AG04450 (cell line): ENCODE measurements around the gene TTC9C. TPM values are rescaled to one million over a fixed set of nuclear protein-coding genes. Genes with fewer than 3 reads are reported as not detected.

Source experiments
- CTCF ChIA-PET: fragments of 300-600, 350-600 bp; formaldehyde crosslinking; extraction: SDS; loops from one replicate; lab custom pipeline; 2022; ENCODE audit warnings: antibody characterized with exemption, inconsistent platforms; lab: Charles Lee
- POLR2A ChIA-PET: fragments of 350-600 bp; formaldehyde crosslinking; extraction: SDS; loops from one replicate; lab custom pipeline; 2021; ENCODE audit warnings: antibody characterized with exemption, inconsistent platforms; lab: Yijun Ruan, JAX
- DNase-seq: peaks from one replicate; pipeline ENCODE4 v3.0.0-alpha.2; 2011; ENCODE audit warnings: low read depth, low spot score
- H3K27ac ChIP-seq: one replicate; pipeline ENCODE4 v1.5.1; 2012; ENCODE audit warnings: low read depth, low read length, control low read depth
- H3K27me3 ChIP-seq: one replicate; pipeline ENCODE4 v1.6.0; 2012; ENCODE audit warnings: low read length; ENCODE audit not compliant: control insufficient read depth, insufficient read depth
- H3K4me3 ChIP-seq: 2 replicates; pipeline ENCODE4 v1.5.1; 2011; ENCODE audit warnings: mild to moderate bottlenecking, low read depth, low read length, control low read depth
- H3K9me3 ChIP-seq: 2 replicates; pipeline ENCODE4 v1.5.1; 2012; ENCODE audit warnings: low read length; ENCODE audit not compliant: control insufficient read depth, insufficient read depth
- CTCF ChIP-seq: IDR thresholded peaks from 2 replicates; pipeline ENCODE4 v1.5.1; 2011; ENCODE audit warnings: low read depth, low read length, control low read depth, inconsistent platforms
- polyA plus RNA-seq: library from polyadenylated mRNA; depleted of rRNA; stranded (reverse); fragments of >200 nt; gene quantifications from 2 replicates; pipeline ENCODE4 v1.2.3, GENCODE V29; 2011

TTC9C gene
- polyA plus RNA-seq, 1 experiment = 32.5 TPM

DNA sequence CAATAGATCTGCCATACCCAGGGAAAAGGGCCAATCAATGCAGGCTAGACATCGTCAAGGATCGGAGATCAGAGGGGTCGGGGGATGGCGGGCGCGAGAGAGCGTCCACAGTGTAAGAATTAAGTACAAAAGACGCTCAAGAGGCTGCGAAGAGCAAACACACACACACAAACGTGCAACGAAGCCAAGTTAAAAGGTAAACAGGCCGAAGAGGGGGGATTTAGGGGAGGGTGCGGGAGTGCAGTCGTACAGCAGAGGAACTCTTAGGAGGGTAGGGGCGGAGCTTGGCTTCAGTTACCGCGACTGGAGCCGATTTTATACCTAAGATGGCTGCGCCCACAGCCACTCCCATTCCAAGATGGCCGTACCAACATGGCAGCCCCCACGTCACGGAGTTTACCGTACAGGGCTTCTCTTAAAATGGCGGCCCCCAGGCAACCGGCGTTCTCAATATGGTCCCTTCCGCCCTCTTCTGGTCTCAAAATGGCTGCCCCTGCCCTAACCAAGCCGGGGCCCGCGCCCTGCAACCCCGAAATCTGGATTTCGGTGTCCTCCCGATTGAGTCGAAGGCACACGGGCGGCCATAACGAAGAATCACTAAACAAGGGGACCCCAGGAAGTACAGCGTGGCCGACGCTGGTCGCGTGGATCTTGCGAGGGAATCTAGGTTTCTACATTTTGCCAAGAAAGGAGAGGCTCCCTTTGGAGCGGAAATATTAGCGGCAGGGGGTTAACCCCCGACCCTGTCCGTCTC lies 18.9 kb upstream of the TTC9C start:
- TF ChIP-seq CTCF = no peak
- ChIA-PET CTCF (interaction anchor here (0.5 to 1.3 kb wide), 2 partner anchors 12 to 17 kb away, joined by 3 to 4 read pairs; no protein-coding TSS in a partner anchor), POLR2A (interaction anchor here (0.6 to 2.7 kb wide), 6 partner anchors 18 to 171 kb away, joined by 3 to 17 read pairs (median 9); partner anchors contain the start of genes C11orf98, CSKMT, HNRNPUL2 and LRRN4CL)
- H3K4me3 ChIP-seq = peak overlapping the region; percentile 52
- H3K27me3 ChIP-seq = no peaks in the 10 kb centered on the region
- H3K27ac ChIP-seq = peak overlapping the region; percentile 91
- no peaks in the 10 kb centered on the region for H3K9me3 ChIP-seq
- DNase-seq = peak; percentile 93

- DNase-seq = no peak
- Histone ChIP-seq H3K9me3 (no peaks in the 10 kb centered on the region), H3K4me3 (peak overlapping the region; percentile 52), H3K27me3 (no peaks in the 10 kb centered on the region), H3K27ac (peak overlapping the region; percentile 91)
- ChIA-PET CTCF (interaction anchor here (0.5 kb wide), 1 partner anchor 12 kb away, joined by 3 read pairs; no protein-coding TSS in a partner anchor), POLR2A (interaction anchor here (1.0 to 2.7 kb wide), 5 partner anchors 17 to 171 kb away, joined by 3 to 17 read pairs (median 10); partner anchors contain the start of genes C11orf98, CSKMT, HNRNPUL2 and LRRN4CL)
- TF ChIP-seq CTCF = no peak
Observed at GRCh38 chr11:62710001-62710345, 18.3 kb upstream of the TTC9C start.

- CTCF ChIA-PET = no interaction called here
- no peak for DNase-seq
- Histone ChIP-seq H3K27me3 (no peaks in the 10 kb centered on the region), H3K27ac (peak overlapping the region; percentile 12), H3K9me3 (no peaks in the 10 kb centered on the region; the same call in 1 of the 2 replicates), H3K4me3 (no peak overlapping the region)
- POLR2A ChIA-PET = interaction anchor here (0.7 to 1.7 kb wide), 2 partner anchors 15 to 55 kb away, joined by 4 to 6 read pairs; partner anchors contain the start of gene HNRNPUL2
- no peak for TF ChIP-seq CTCF
Observed at GRCh38 chr11:62712276-62712812, 15.9 kb upstream of the TTC9C start.

DNA sequence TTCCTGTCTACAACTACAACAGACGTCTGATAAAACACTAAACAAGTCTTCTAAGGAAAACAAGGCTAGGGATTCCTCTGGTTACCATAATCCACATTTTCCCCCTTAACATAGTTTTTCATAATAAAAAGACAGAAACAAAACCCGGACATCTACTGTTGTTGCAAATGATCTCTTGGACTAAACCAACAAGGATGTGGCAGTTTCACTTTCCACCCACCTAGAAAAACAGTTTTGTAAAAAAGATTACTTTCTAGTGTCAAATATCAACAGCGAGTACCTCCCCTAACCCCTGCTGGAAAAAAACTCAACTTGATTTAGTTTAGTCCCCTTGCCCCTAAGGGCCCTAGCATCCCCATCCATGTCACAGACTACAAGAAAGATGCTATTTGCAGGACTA lies 15.4 kb upstream of the TTC9C start:
- CTCF ChIA-PET = no interaction called here
- POLR2A ChIA-PET = interaction anchor here (0.7 to 1.7 kb wide), 2 partner anchors 15 to 55 kb away, joined by 4 to 6 read pairs; partner anchors contain the start of gene HNRNPUL2
- no peak for DNase-seq
- no peak overlapping the region for H3K4me3 ChIP-seq
- H3K27me3 ChIP-seq = no peaks in the 10 kb centered on the region
- no peak for TF ChIP-seq CTCF
- H3K27ac ChIP-seq = peak overlapping the region; percentile 52
- no peaks in the 10 kb centered on the region; the same call in 1 of the 2 replicates for H3K9me3 ChIP-seq
